Liver (tissue), 9 donors: Measurements from ENCODE around the gene PRKCSH. TPM values are rescaled to one million over a fixed set of nuclear protein-coding genes. Genes with fewer than 3 reads are reported as not detected.

Source experiments
- DNase-seq: peaks from one replicate; pipeline ENCODE4 v3.0.0-alpha.2; 2017; ENCODE audit warnings: low spot score
- H3K27ac ChIP-seq, 2 donors: one replicate each; pipeline ENCODE4 v1.7.0; 2013; ENCODE audit warnings: inconsistent platforms in 2 of 2, low read length in 2 of 2, control low read depth in 1 of 2, low read depth in 1 of 2, mild to moderate bottlenecking in 1 of 2
- H3K27me3 ChIP-seq, 4 donors: one replicate each; pipeline versions ENCODE4 v1.6.1 to v1.7.0; 2013; ENCODE audit warnings: low read length in 3 of 4, inconsistent platforms in 1 of 4, mild to moderate bottlenecking in 1 of 4, moderate library complexity in 1 of 4; ENCODE audit not compliant: control insufficient read depth in 4 of 4, insufficient read depth in 4 of 4
- H3K36me3 ChIP-seq, 4 donors: one replicate each; pipeline versions ENCODE4 v1.6.1 to v1.7.0; 2013; ENCODE audit warnings: low read length in 3 of 4, mild to moderate bottlenecking in 3 of 4, low read depth in 1 of 4, moderate library complexity in 1 of 4; ENCODE audit not compliant: control insufficient read depth in 4 of 4, insufficient read depth in 3 of 4
- H3K4me1 ChIP-seq, 4 donors: one replicate each; pipeline versions ENCODE4 v1.6.1 to v1.7.0; 2013; ENCODE audit warnings: low read length in 3 of 4, mild to moderate bottlenecking in 3 of 4, moderate library complexity in 1 of 4; ENCODE audit not compliant: control insufficient read depth in 4 of 4, insufficient read depth in 4 of 4
- H3K4me3 ChIP-seq, 3 donors: one replicate each; pipeline versions ENCODE4 v1.6.1 to v1.7.0; 2013; ENCODE audit warnings: low read length in 3 of 3, control low read depth in 1 of 3, low read depth in 1 of 3, mild to moderate bottlenecking in 1 of 3
- H3K9ac ChIP-seq, 2 donors: one replicate each; pipeline ENCODE4 v1.7.0; 2013; ENCODE audit warnings: low read length in 2 of 2, mild to moderate bottlenecking in 2 of 2, moderate library complexity in 2 of 2, control low read depth in 1 of 2, low read depth in 1 of 2
- H3K9me3 ChIP-seq, 4 donors: one replicate each; pipeline versions ENCODE4 v1.6.1 to v1.7.0; 2013; ENCODE audit warnings: low read length in 3 of 4; ENCODE audit not compliant: control insufficient read depth in 4 of 4
- EGR1 ChIP-seq, 2 donors: IDR thresholded peaks; 2 replicates each; pipeline ENCODE4 v1.6.1; 2016 to 2018; ENCODE audit warnings: antibody characterized with exemption in 2 of 2, low read depth in 2 of 2
- FOXA1 ChIP-seq: IDR thresholded peaks from 2 replicates; pipeline ENCODE4 v1.6.1; 2016; ENCODE audit warnings: antibody characterized with exemption
- FOXA2 ChIP-seq: IDR thresholded peaks from 2 replicates; pipeline ENCODE4 v1.6.1; 2016; ENCODE audit warnings: antibody characterized with exemption
- GABPA ChIP-seq, 2 donors: IDR thresholded peaks in 1 of 2; conservative IDR thresholded peaks in 1 of 2; 2 replicates each; pipeline ENCODE4 v1.6.1; 2016; ENCODE audit warnings: antibody characterized with exemption in 2 of 2, mild to moderate bottlenecking in 1 of 2, moderate library complexity in 1 of 2
- HNF4A ChIP-seq, 2 donors: conservative IDR thresholded peaks; 2 replicates each; pipeline ENCODE4 v1.6.1; 2016; ENCODE audit warnings: antibody characterized with exemption in 2 of 2, mild to moderate bottlenecking in 2 of 2
- HNF4G ChIP-seq: IDR thresholded peaks from 2 replicates; pipeline ENCODE4 v1.6.1; 2016; ENCODE audit warnings: antibody characterized with exemption
- JUND ChIP-seq, 2 donors: IDR thresholded peaks; 2 replicates each; pipeline ENCODE4 v1.6.1; 2016; ENCODE audit warnings: antibody characterized with exemption in 2 of 2
- NR2F2 ChIP-seq: IDR thresholded peaks from 2 replicates; pipeline ENCODE4 v1.6.1; 2016; ENCODE audit warnings: antibody characterized with exemption
- RAD21 ChIP-seq, 2 donors: IDR thresholded peaks; 2 replicates each; pipeline ENCODE4 v1.6.1; 2016; ENCODE audit warnings: antibody characterized with exemption in 2 of 2, mild to moderate bottlenecking in 2 of 2
- RXRA ChIP-seq, 2 donors: IDR thresholded peaks; 2 replicates each; pipeline ENCODE4 v1.6.1; 2017 to 2018; ENCODE audit warnings: antibody characterized with exemption in 2 of 2, mild to moderate bottlenecking in 1 of 2
- SP1 ChIP-seq: IDR thresholded peaks from 2 replicates; pipeline ENCODE4 v1.6.1; 2018; ENCODE audit warnings: antibody characterized with exemption, mild to moderate bottlenecking
- TAF1 ChIP-seq: conservative IDR thresholded peaks from 2 replicates; pipeline ENCODE4 v1.6.1; 2016; ENCODE audit warnings: antibody characterized with exemption, mild to moderate bottlenecking
- YY1 ChIP-seq: IDR thresholded peaks from 2 replicates; pipeline ENCODE4 v1.6.1; 2016; ENCODE audit warnings: antibody characterized with exemption, mild to moderate bottlenecking
- WGBS: extraction: QIAGEN DNeasy Blood & Tissue Kit; methylation state at CpG from one replicate; pipeline ENCODE4 v1.1.7; 2013; 5-methylcytosine and 5-hydroxymethylcytosine counted together
- polyA plus RNA-seq, 2 donors: library from polyadenylated mRNA; stranded (reverse) in 1 of 2; unstranded in 1 of 2; fragments of 200-250 nt in 1 of 2; fragments of >200 nt in 1 of 2; fragmentation: Nextera tagmentation in 1 of 2; extraction: Ambion mirVana in 1 of 2; gene quantifications; one replicate each; pipeline versions ENCODE4 v1.2.1 to v1.2.3, GENCODE V29; 2013 to 2015
- total RNA-seq, 2 donors: library from RNA; depleted of rRNA; stranded (reverse); fragments of >200 nt; gene quantifications; one replicate each; pipeline ENCODE4 v1.2.3, GENCODE V29; 2014
- TF ChIP-seq, protein P1 (sequence below): IDR thresholded peaks from 2 replicates; pipeline ENCODE4 v1.6.1; 2016; ENCODE audit warnings: antibody characterized with exemption
- TF ChIP-seq, protein P2 (sequence below): fragments of 150-350 bp; IDR thresholded peaks from 2 replicates; pipeline ENCODE4 v1.5.1; 2017; ENCODE audit warnings: improper control_type of control experiment, low read depth, low read length; ENCODE audit not compliant: missing input control
- TF ChIP-seq, protein P3 (sequence below): IDR thresholded peaks from 2 replicates; pipeline ENCODE4 v1.6.1; 2016; ENCODE audit warnings: antibody characterized with exemption
- TF ChIP-seq, protein P4 (sequence below): IDR thresholded peaks from 2 replicates; pipeline ENCODE4 v1.6.1; 2016; ENCODE audit warnings: antibody characterized with exemption
- TF ChIP-seq, protein P5 (sequence below): IDR thresholded peaks from 2 replicates; pipeline ENCODE4 v1.6.1; 2016; ENCODE audit warnings: antibody characterized with exemption, mild to moderate bottlenecking
- donor health status: healthy.
- donor health status: healthy.
- donor health status: healthy.
- donor health status: healthy.
- donor health status: healthy.

Gene PRKCSH
- total and polyA plus RNA-seq, 4 donors = 42.9 to 165 (median 78.3) TPM

DNA sequence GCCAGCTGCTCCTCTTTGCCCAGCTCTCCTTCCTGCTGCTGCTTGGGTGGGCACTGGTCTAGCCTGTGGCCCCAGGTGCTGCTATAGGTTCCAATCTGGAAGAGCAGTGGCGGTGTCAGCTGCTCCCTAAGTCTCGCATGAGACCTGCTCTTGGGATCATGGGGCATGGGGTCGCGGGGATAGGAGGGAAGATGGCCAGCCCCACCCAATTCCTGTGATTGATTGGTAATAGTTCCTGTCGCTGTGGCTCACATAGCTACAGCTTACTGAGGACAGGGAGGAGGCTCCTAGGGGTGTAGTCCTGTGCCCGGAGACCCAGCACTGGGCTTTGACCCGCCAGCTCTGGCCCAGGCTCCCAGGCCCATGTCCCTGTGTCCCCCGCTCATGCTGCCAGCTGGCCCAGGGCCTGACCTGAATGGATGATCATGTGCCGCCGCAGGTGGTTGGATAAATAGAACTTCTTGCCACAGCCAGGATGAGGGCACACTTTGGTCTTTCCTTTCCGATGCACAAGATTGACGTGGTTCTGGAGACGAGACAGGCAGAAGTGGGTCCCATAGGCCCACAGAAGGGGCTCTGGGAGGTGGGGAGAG, 49.9 kb downstream of the PRKCSH start:
- no peak for DNase-seq
- H3K4me3 ChIP-seq = no peak overlapping the region
- H3K9me3 ChIP-seq = no peaks in the 10 kb centered on the region
- peaks cover 11 to 26% (median 19%) of the 10 kb centered on the region in 4 donors for H3K4me1 ChIP-seq
- peak overlapping the region; percentile 69 to 78 for H3K27ac ChIP-seq
- no peak overlapping the region for H3K9ac ChIP-seq
- peaks cover 0 to 5% (median 0%) of the 10 kb centered on the region in 4 donors for H3K36me3 ChIP-seq
- TF ChIP-seq FOXA1 = peak; percentile 63
- TF ChIP-seq, protein P1, sequence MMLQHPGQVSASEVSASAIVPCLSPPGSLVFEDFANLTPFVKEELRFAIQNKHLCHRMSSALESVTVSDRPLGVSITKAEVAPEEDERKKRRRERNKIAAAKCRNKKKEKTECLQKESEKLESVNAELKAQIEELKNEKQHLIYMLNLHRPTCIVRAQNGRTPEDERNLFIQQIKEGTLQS = no peak
- peak; percentile 36 to 38 for TF ChIP-seq RAD21 (IDR thresholded peaks at IDR 0.05)
- peak; percentile 70 for TF ChIP-seq YY1
- TF ChIP-seq TAF1 = no peak
- peak; percentile 76 to 83 for TF ChIP-seq HNF4A (conservative IDR thresholded peaks at IDR 0.05)
- TF ChIP-seq, protein P2, sequence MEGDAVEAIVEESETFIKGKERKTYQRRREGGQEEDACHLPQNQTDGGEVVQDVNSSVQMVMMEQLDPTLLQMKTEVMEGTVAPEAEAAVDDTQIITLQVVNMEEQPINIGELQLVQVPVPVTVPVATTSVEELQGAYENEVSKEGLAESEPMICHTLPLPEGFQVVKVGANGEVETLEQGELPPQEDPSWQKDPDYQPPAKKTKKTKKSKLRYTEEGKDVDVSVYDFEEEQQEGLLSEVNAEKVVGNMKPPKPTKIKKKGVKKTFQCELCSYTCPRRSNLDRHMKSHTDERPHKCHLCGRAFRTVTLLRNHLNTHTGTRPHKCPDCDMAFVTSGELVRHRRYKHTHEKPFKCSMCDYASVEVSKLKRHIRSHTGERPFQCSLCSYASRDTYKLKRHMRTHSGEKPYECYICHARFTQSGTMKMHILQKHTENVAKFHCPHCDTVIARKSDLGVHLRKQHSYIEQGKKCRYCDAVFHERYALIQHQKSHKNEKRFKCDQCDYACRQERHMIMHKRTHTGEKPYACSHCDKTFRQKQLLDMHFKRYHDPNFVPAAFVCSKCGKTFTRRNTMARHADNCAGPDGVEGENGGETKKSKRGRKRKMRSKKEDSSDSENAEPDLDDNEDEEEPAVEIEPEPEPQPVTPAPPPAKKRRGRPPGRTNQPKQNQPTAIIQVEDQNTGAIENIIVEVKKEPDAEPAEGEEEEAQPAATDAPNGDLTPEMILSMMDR = no peak
- TF ChIP-seq SP1 = peak; percentile 84
- TF ChIP-seq, protein P3, sequence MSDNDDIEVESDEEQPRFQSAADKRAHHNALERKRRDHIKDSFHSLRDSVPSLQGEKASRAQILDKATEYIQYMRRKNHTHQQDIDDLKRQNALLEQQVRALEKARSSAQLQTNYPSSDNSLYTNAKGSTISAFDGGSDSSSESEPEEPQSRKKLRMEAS = peak; percentile 80
- TF ChIP-seq JUND (IDR thresholded peaks at IDR 0.05) = peak in 1 of 2 donors; percentile 45
- peak; percentile 37 for TF ChIP-seq HNF4G
- TF ChIP-seq, protein P4, sequence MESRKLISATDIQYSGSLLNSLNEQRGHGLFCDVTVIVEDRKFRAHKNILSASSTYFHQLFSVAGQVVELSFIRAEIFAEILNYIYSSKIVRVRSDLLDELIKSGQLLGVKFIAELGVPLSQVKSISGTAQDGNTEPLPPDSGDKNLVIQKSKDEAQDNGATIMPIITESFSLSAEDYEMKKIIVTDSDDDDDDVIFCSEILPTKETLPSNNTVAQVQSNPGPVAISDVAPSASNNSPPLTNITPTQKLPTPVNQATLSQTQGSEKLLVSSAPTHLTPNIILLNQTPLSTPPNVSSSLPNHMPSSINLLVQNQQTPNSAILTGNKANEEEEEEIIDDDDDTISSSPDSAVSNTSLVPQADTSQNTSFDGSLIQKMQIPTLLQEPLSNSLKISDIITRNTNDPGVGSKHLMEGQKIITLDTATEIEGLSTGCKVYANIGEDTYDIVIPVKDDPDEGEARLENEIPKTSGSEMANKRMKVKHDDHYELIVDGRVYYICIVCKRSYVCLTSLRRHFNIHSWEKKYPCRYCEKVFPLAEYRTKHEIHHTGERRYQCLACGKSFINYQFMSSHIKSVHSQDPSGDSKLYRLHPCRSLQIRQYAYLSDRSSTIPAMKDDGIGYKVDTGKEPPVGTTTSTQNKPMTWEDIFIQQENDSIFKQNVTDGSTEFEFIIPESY = no peak
- peak; percentile 75 for TF ChIP-seq FOXA2
- peak in 1 of 2 donors; percentile 66 for TF ChIP-seq GABPA (IDR thresholded peaks at IDR 0.05 in 1 of 2, conservative IDR thresholded peaks at IDR 0.05 in 1 of 2)
- TF ChIP-seq RXRA (IDR thresholded peaks at IDR 0.05) = peak; percentile 89 to 92
- no peak for TF ChIP-seq NR2F2
- TF ChIP-seq EGR1 (IDR thresholded peaks at IDR 0.05; ENCODE audit: low read depth in 2 of 2) = no peak
- TF ChIP-seq, protein P5, sequence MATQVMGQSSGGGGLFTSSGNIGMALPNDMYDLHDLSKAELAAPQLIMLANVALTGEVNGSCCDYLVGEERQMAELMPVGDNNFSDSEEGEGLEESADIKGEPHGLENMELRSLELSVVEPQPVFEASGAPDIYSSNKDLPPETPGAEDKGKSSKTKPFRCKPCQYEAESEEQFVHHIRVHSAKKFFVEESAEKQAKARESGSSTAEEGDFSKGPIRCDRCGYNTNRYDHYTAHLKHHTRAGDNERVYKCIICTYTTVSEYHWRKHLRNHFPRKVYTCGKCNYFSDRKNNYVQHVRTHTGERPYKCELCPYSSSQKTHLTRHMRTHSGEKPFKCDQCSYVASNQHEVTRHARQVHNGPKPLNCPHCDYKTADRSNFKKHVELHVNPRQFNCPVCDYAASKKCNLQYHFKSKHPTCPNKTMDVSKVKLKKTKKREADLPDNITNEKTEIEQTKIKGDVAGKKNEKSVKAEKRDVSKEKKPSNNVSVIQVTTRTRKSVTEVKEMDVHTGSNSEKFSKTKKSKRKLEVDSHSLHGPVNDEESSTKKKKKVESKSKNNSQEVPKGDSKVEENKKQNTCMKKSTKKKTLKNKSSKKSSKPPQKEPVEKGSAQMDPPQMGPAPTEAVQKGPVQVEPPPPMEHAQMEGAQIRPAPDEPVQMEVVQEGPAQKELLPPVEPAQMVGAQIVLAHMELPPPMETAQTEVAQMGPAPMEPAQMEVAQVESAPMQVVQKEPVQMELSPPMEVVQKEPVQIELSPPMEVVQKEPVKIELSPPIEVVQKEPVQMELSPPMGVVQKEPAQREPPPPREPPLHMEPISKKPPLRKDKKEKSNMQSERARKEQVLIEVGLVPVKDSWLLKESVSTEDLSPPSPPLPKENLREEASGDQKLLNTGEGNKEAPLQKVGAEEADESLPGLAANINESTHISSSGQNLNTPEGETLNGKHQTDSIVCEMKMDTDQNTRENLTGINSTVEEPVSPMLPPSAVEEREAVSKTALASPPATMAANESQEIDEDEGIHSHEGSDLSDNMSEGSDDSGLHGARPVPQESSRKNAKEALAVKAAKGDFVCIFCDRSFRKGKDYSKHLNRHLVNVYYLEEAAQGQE = peak; percentile 44
- peaks cover 0 to 3% (median 0%) of the 10 kb centered on the region in 4 donors for H3K27me3 ChIP-seq
- WGBS = 47% methylated on average over 13 of the region's 13 CpGs
